Glutamatergic neuron (in vitro differentiated cells): Measurements from ENCODE around the gene OR51B5. TPM values are rescaled to one million over a fixed set of nuclear protein-coding genes. Genes with fewer than 3 reads are reported as not detected.

Experiments used
- DNase-seq: peaks from one replicate; pipeline ENCODE4 v3.0.0; 2022
- H3K27ac Mint-ChIP-seq: one replicate; pipeline ENCODE4 v1.8.0; 2020; ENCODE audit warnings: mild to moderate bottlenecking, mixed read lengths, inconsistent platforms; ENCODE audit not compliant: unreplicated experiment
- H3K27me3 Mint-ChIP-seq: one replicate; pipeline ENCODE4 v1.8.0; 2020; ENCODE audit warnings: mild to moderate bottlenecking, moderate library complexity, mixed read lengths, inconsistent platforms; ENCODE audit not compliant: unreplicated experiment
- H3K36me3 Mint-ChIP-seq: one replicate; pipeline ENCODE4 v1.8.0; 2020; ENCODE audit warnings: mild to moderate bottlenecking, mixed read lengths, inconsistent platforms; ENCODE audit not compliant: unreplicated experiment
- H3K4me1 Mint-ChIP-seq: one replicate; pipeline ENCODE4 v1.8.0; 2020; ENCODE audit warnings: mild to moderate bottlenecking, low read depth, mixed read lengths, inconsistent platforms; ENCODE audit not compliant: unreplicated experiment
- H3K4me3 Mint-ChIP-seq: one replicate; pipeline ENCODE4 v1.8.0; 2020; ENCODE audit warnings: mild to moderate bottlenecking, mixed read lengths, inconsistent platforms; ENCODE audit not compliant: unreplicated experiment
- H3K9me3 Mint-ChIP-seq: one replicate; pipeline ENCODE4 v1.8.0; 2020; ENCODE audit warnings: mild to moderate bottlenecking, moderate library complexity, mixed read lengths, inconsistent platforms; ENCODE audit not compliant: unreplicated experiment
- total RNA-seq: library from RNA; stranded (reverse); fragmentation: NEBNext Ultra II Directional; extraction: Animal tissue kit (Norgen Biotek cat#: 25700); gene quantifications from one replicate; pipeline ENCODE4 v1.2.1, GENCODE V29; 2021; ENCODE audit not compliant: unreplicated experiment
- TF ChIP-seq, protein P1 (sequence below): fragments of 200-600 bp; sonication (generic); IDR thresholded peaks from one replicate; pipeline ENCODE4 v1.5.0; 2021; ENCODE audit not compliant: partially characterized antibody, unreplicated experiment

The OR51B5 gene
- total RNA-seq, 1 donor from 2014 or later: not detected

- DNase-seq: no peak
- Mint-ChIP-seq H3K36me3 (no peaks in the 10 kb centered on the region), H3K4me3 (no peak overlapping the region), H3K27ac (no peak overlapping the region), H3K4me1 (no peaks in the 10 kb centered on the region), H3K27me3 (no peaks in the 10 kb centered on the region), H3K9me3 (no peaks in the 10 kb centered on the region)
- TF ChIP-seq, protein P1, sequence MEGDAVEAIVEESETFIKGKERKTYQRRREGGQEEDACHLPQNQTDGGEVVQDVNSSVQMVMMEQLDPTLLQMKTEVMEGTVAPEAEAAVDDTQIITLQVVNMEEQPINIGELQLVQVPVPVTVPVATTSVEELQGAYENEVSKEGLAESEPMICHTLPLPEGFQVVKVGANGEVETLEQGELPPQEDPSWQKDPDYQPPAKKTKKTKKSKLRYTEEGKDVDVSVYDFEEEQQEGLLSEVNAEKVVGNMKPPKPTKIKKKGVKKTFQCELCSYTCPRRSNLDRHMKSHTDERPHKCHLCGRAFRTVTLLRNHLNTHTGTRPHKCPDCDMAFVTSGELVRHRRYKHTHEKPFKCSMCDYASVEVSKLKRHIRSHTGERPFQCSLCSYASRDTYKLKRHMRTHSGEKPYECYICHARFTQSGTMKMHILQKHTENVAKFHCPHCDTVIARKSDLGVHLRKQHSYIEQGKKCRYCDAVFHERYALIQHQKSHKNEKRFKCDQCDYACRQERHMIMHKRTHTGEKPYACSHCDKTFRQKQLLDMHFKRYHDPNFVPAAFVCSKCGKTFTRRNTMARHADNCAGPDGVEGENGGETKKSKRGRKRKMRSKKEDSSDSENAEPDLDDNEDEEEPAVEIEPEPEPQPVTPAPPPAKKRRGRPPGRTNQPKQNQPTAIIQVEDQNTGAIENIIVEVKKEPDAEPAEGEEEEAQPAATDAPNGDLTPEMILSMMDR: no peak
These were observed 35.9 kb downstream of the OR51B5 start for GRCh38 chr11:5307256-5308019.

GRCh38 chr11:5304046-5304445 is 39.3 kb downstream of the OR51B5 start:
- no peaks in the 10 kb centered on the region for H3K36me3 Mint-ChIP-seq
- no peaks in the 10 kb centered on the region for H3K4me1 Mint-ChIP-seq
- H3K4me3 Mint-ChIP-seq: no peak overlapping the region
- DNase-seq: no peak
- no peaks in the 10 kb centered on the region for H3K27me3 Mint-ChIP-seq
- no peak overlapping the region for H3K27ac Mint-ChIP-seq
- TF ChIP-seq, protein P1: no peak
- H3K9me3 Mint-ChIP-seq: no peaks in the 10 kb centered on the region

GRCh38 chr11:5303626-5304025 is 39.7 kb downstream of the OR51B5 start:
- Mint-ChIP-seq H3K36me3 (no peaks in the 10 kb centered on the region), H3K4me1 (no peaks in the 10 kb centered on the region), H3K4me3 (no peak overlapping the region), H3K27me3 (no peaks in the 10 kb centered on the region), H3K9me3 (no peaks in the 10 kb centered on the region), H3K27ac (no peak overlapping the region)
- TF ChIP-seq, protein P1: no peak
- DNase-seq: no peak

GRCh38 chr11:5301846-5302245 is 41.5 kb downstream of the OR51B5 start, which contains the start of gene OR51B4:
Gene OR51B4 (minus strand): TSS chr11:5301946. CDS start chr11:5301946, 0 bp downstream.
- Mint-ChIP-seq H3K4me3 (no peak within 1 kb of the TSS), H3K27ac (no peak within 1 kb of the TSS), H3K4me1 (no peaks in the 10 kb centered on the region), H3K9me3 (no peaks in the 10 kb centered on the region), H3K27me3 (no peaks in the 10 kb centered on the region), H3K36me3 (no peaks in the 10 kb centered on the region)
- TF ChIP-seq, protein P1: no peak
- DNase-seq: no peak

DNA sequence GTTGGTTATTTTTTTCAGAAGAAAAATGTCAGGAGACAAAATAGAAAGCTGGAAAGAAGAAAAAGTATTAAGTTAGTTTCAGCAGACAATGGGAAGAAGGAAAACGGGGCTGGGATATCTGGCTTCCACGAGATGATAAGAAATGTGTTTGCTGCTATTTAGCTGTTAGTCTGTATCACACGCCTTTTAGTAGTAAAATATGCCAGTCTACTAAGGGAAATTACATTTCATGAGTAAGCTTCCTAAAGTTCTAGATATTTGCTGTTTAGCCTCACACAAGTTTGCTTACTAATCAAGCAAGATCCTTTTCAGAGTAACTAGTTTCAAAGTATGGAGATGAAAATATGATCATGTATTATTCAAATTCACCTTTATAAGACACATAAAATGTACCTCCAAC is 43.1 kb downstream of the OR51B5 start:
- TF ChIP-seq, protein P1: no peak
- Mint-ChIP-seq H3K27me3 (no peaks in the 10 kb centered on the region), H3K36me3 (no peaks in the 10 kb centered on the region), H3K9me3 (no peaks in the 10 kb centered on the region), H3K27ac (no peak overlapping the region), H3K4me1 (no peaks in the 10 kb centered on the region), H3K4me3 (no peak overlapping the region)
- DNase-seq: no peak
